Measurements from ENCODE around the gene ELMO1. TPM values are rescaled to one million over a fixed set of nuclear protein-coding genes. Genes with fewer than 3 reads are reported as not detected.

Gene ELMO1
- total and polyA plus RNA-seq, 8 donors, result 18.2 to 55.3 (median 45.6) TPM

DNA sequence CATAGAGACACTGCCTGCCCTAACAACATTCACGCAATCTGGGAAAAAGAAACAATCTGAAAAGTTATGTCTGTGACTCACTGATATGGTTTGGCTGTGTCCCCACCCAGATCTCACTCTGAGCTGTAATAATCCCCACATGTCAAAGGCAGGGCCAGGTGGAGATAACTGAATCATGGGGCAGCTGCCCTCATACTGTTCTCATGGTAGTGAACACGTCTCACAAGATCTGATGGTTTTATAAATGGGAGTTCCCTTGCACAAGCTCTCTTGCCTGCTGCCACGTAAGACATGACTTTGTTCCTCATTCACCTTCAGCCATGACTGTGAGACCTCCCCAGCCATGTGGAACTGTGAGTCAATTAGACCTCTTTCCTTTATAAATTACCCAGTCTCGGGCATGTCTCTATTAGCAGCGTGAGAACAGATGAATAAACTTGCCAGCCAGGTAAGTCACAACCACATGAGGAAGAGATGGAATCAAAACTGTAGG lies 382.8 kb downstream of the ELMO1 start:
- Histone ChIP-seq H3K27ac (no peak overlapping the region), H3K4me1 (no peaks in the 10 kb centered on the region), H3K4me3 (no peak overlapping the region), H3K36me3 (no peaks in the 10 kb centered on the region), H3K9me3 (no peaks in the 10 kb centered on the region), H3K27me3 (no peaks in the 10 kb centered on the region)
- intact Hi-C loops (cut with DNase I), result no loop called here
- TF ChIP-seq, protein P1, sequence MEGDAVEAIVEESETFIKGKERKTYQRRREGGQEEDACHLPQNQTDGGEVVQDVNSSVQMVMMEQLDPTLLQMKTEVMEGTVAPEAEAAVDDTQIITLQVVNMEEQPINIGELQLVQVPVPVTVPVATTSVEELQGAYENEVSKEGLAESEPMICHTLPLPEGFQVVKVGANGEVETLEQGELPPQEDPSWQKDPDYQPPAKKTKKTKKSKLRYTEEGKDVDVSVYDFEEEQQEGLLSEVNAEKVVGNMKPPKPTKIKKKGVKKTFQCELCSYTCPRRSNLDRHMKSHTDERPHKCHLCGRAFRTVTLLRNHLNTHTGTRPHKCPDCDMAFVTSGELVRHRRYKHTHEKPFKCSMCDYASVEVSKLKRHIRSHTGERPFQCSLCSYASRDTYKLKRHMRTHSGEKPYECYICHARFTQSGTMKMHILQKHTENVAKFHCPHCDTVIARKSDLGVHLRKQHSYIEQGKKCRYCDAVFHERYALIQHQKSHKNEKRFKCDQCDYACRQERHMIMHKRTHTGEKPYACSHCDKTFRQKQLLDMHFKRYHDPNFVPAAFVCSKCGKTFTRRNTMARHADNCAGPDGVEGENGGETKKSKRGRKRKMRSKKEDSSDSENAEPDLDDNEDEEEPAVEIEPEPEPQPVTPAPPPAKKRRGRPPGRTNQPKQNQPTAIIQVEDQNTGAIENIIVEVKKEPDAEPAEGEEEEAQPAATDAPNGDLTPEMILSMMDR (IDR thresholded peaks at IDR 0.05), result no peak
- ATAC-seq, result no peak
- DNase-seq, result no peak

DNA sequence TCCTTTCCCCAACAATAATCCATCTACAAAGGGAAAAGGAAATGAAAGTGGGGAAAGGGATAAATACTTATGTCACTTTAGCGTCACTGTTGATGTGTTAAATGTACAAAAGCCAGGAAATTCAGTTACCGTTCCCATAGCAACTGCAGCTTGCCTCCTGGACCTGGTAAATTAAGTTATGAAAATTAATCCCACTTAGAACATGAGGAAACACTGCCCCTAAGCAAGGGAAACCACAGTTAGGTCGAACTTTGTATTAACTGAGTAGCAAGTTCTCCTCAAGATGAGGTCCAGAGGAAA lies 386.2 kb downstream of the ELMO1 start:
- H3K9me3 ChIP-seq, result no peaks in the 10 kb centered on the region
- TF ChIP-seq, protein P1 (IDR thresholded peaks at IDR 0.05), result no peak
- H3K4me1 ChIP-seq, result no peaks in the 10 kb centered on the region
- DNase-seq (no peak), ATAC-seq (no peak)
- intact Hi-C loops (cut with DNase I), result no loop called here
- H3K4me3 ChIP-seq, result no peak overlapping the region
- H3K27me3 ChIP-seq, result no peaks in the 10 kb centered on the region
- H3K36me3 ChIP-seq, result no peaks in the 10 kb centered on the region
- no peak overlapping the region for H3K27ac ChIP-seq

- no peak for ATAC-seq
- Histone ChIP-seq H3K27me3 (no peaks in the 10 kb centered on the region), H3K4me3 (no peak overlapping the region), H3K27ac (no peak overlapping the region), H3K9me3 (no peaks in the 10 kb centered on the region), H3K4me1 (no peaks in the 10 kb centered on the region), H3K36me3 (no peaks in the 10 kb centered on the region)
- TF ChIP-seq, protein P1 (IDR thresholded peaks at IDR 0.05), result no peak
- no peak for DNase-seq
- intact Hi-C loops (cut with DNase I), result no loop called here
Measured at GRCh38 chr7:37061849-37062559, 386.7 kb downstream of the ELMO1 start.

- intact Hi-C loops (cut with DNase I), result no loop called here
Measured at GRCh38 chr7:37056234-37056912, 392.3 kb downstream of the ELMO1 start.

More at GRCh38 chr7:37056234-37056912, 392.3 kb downstream of the ELMO1 start:
- Histone ChIP-seq H3K4me1 (no peaks in the 10 kb centered on the region), H3K36me3 (no peaks in the 10 kb centered on the region), H3K4me3 (no peak overlapping the region), H3K9me3 (no peaks in the 10 kb centered on the region), H3K27me3 (no peaks in the 10 kb centered on the region), H3K27ac (no peak overlapping the region)
- DNase-seq, result no peak
- TF ChIP-seq, protein P1 (IDR thresholded peaks at IDR 0.05), result no peak
- ATAC-seq, result no peak

All from left lung (tissue), 10 donors.